ENCODE results near the gene TUBB4A. TPM values are rescaled to one million over a fixed set of nuclear protein-coding genes. Genes with fewer than 3 reads are reported as not detected.

Gene TUBB4A
- total and polyA plus RNA-seq, 2 of the 8 experiments (the other 6 are each of a cell fraction or from before 2014, with no cell fraction given): 16.8 to 30.4 TPM

DNA sequence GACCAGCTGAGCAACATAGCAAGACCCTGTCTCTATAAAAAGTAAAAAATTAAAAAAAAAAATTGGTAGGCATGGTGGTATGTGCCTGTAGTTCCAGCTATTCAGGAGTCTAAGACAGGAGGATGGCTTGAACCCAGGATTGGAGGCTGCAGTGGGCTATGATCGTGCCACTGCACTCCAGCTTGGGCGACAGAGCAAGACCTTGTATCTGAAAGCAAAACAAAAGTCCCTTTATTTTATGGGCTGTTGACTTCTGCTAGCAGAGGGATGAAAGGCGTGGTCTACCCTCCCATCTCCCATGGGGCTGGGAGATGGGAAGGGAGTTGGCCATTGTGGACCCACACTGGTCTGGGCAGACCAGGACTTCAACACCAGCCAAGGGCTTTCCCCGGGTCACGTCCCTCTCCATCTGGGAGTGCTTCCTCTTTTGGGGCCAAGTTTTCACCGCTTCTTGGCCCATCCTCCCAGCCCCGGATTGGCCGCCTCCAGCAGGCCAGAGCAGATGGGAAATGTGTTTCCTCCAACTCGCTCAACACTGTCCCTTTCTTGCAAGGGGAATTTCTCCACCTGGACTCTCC is 26.5 kb upstream of the TUBB4A start (continued):
- no peak for TF ChIP-seq BRCA1 (IDR thresholded peaks at IDR 0.05; ENCODE audit: low read depth, low read length)
- TF ChIP-seq SP2 (IDR thresholded peaks at IDR 0.05; ENCODE audit: low read length): no peak
- TF ChIP-seq SAP30 (IDR thresholded peaks at IDR 0.05; ENCODE audit: insufficient read depth, insufficient replicate concordance, low read length): no peak
- TF ChIP-seq TEAD4 (IDR thresholded peaks at IDR 0.05; ENCODE audit: low read depth, low read length): no peak
- TF ChIP-seq, protein P1, sequence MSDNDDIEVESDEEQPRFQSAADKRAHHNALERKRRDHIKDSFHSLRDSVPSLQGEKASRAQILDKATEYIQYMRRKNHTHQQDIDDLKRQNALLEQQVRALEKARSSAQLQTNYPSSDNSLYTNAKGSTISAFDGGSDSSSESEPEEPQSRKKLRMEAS (IDR thresholded peaks at IDR 0.05): no peak
- no peak for TF ChIP-seq SUZ12 (IDR thresholded peaks at IDR 0.05; ENCODE audit: low read length)
- TF ChIP-seq TBP (IDR thresholded peaks at IDR 0.05; ENCODE audit: low read depth, low read length): no peak
- no peak for TF ChIP-seq SIX5 (IDR thresholded peaks at IDR 0.05; ENCODE audit: low read depth, low read length)
- no peak for TF ChIP-seq ZNF274 (IDR thresholded peaks at IDR 0.05; ENCODE audit: borderline replicate concordance, extremely low read depth, low read length)
- no peak for TF ChIP-seq SP4 (IDR thresholded peaks at IDR 0.05; ENCODE audit: low read length)

Measured in H1 (cell line).